IPS-NIHi7 (cell line): ENCODE data around the gene MST1.

Experiments used
- DNase-seq: peaks from one replicate; pipeline ENCODE4 v3.0.0; 2012; ENCODE audit warnings: mixed read lengths; ENCODE audit errors: extremely low spot score

The MST1 gene

DNA sequence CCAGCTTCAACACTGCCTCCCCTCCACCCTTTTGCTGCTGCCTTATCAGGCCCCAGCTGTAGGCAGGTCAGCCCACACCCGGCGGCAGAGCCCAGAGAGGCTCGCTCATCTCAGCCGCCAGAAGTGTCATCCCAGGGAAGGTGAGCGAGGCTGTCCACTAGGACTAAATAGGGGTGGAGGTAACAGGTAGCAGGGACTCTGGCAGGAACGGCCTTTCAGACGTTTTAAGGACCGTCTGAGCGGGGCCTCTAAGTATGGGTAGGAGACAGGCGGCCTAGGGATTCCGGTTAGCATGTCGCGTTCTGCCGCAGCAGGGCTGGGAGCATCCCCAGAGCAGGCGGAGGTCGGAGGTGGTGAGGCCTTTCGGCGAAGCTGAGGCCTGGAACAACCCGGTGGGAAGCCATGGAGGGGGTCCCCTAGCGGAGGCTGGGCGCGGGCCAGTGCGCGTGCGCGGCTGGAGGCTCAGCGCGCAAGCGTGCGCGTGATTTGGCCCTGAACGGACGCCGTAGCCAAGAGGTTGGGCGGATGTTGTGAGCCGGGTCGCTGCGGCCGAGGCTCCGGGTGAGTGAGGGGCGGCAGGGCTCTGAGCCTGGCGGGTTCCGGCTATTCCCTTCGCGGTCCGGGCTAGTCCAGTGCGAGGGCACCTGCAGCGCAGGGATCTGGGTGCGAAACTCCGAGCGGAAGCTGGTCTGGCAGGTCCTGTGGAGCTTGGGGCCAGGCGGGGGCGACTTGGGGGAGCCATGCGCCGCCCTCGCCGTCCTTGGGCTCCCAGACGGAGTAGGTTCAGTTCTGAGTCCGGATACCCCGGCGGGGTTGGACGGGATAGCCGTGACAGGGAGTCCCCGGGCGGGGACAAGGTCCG lies at the start of gene MST1, which contains the start of gene RNF123:
MST1 (minus strand) TSS at position 429 of the 862 bp plus-strand sequence. CDS start 783 bp downstream, outside the sequence.
RNF123 (plus strand) TSS at position 512 of the 862 bp plus-strand sequence. CDS start 1,609 bp downstream, outside the sequence.
- DNase-seq: peak; percentile 93

DNA sequence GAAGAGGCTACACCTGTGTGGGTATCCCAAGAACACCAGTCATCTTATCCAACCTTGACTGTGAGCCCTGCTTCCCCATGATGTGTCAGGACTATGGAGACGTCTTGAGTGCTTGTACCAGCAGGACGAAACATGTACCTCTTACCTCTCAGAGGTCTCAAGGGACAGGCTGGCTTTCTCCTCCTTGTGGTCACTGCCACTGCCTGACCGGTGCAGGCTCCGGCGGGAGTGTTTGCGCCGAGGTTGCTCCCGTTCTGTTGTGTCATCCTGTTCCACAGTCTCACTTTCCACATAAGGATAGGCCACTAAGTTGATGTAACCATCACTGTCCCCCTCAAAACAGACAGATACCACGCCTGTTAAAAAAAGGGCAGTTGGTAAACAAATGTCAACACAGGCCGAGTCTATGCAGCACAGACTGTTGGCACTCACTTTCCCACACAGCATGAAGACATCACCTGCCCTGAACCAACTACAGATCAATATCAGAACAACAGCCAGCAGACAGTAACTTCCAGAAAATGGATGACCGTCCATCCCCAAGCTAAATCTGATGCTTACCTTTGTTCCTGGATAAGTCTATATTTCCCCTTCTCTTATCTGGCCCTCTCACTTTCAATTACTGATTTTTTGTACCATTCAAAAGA lies 48.9 kb upstream of the MST1 start:
- no peak for DNase-seq

DNA sequence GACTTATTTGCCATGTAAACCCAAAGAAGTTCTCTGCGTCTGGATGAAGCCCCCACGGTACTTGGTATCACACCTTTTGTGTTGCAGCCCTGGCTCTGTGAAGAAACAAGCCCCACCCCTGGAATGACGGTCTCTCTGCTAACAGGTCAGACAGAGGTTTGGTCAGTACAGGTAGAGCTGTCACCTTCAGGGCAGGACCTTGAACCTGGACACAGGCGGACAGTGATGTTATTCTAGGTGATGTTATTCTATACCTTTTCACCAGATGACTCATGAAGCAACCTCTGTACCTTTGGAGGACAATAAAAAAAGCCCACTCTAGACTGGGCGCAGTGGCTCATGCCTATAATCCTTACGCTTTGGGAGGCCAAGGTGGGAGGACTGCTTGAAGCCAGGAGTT lies 45.5 kb upstream of the MST1 start:
- no peak for DNase-seq

DNA sequence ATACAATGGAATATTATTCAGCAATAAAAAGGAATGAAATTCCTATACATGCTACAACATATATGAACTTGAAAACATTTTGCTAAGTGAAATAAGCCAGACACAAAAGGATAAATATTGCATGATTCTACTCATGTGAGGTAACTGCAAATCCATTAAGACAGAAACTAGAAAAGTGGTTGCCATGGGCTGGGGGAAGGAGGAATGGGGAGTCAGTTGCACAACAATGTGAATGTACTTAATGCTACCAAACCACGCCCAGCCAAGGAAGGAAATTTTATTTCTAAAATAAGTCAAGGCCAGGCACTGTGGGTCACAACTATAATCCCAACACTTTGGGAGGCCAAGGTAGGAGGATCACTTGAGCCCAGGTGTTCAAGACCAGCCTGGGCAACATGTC lies 44.3 kb upstream of the MST1 start:
- DNase-seq: no peak

DNA sequence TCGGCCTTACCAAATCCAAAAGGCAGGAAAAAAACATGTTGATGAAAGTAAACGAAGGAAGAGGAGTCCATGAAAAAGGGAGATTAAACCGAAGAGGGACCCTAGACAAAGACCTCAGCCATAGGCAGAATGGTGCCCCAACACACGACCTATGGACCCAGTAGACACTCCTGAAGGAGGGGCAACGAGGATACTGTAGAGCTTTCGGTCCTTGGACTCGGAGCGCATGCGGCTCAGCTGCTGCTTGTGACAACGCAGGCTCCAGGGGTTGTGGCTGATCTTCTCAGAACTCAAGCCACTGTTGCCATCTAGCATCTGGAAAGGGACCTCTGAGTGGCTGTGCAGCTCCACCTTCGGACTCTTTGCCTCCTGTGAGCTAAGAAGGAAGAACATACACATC lies 43.3 kb upstream of the MST1 start:
- DNase-seq: no peak

DNA sequence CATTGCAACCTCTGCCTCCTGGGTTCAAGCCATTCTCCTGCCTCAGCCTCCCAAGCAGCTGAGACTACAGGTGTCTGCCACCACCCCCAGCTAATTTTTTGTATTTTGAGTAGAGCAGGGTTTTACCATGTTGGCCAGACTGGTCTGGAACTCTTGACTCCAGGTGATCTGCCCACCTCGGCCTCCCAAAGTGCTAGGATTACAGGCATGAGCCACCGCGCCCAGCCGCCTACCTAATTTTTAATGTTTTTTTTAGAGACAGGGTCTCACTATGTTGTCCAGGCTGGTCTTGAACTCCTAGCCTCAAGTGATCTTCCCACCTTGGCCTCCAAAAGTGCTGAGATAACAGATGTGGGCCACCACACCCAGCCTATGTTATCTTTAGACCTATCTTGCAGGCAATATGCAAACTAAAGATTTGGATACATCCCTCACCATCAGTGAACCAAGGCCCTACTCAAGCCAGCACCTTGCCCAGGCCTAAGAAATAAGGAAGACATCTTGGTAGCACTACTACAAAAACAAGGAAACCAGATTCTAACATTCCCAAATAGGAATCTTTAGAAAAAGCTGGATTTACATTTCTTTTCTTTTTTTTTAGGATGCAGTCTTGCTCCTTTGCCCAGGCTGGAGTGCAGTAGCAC lies 40.8 kb upstream of the MST1 start:
- DNase-seq: no peak

DNA sequence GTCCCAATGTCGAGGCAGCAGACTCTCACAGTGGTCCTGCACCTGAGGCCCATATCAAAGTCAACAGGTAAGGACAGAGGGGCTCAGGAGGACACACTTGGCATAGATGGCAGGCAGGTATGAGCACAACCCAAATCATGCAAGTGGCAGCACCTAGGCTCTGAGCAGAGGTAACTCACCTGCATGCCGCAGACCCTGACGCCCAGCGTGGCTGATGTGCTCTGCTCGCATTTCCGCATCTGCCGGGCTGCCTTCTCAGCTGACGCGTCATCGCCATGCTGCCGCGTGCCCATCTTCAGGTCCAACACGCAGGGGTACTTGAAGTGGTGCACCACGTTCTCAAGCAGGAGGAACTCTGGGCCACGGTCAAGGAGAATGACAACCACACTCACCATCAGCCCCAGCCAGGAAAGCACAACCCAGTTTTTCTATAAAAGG lies 38.7 kb upstream of the MST1 start:
- no peak for DNase-seq

DNA sequence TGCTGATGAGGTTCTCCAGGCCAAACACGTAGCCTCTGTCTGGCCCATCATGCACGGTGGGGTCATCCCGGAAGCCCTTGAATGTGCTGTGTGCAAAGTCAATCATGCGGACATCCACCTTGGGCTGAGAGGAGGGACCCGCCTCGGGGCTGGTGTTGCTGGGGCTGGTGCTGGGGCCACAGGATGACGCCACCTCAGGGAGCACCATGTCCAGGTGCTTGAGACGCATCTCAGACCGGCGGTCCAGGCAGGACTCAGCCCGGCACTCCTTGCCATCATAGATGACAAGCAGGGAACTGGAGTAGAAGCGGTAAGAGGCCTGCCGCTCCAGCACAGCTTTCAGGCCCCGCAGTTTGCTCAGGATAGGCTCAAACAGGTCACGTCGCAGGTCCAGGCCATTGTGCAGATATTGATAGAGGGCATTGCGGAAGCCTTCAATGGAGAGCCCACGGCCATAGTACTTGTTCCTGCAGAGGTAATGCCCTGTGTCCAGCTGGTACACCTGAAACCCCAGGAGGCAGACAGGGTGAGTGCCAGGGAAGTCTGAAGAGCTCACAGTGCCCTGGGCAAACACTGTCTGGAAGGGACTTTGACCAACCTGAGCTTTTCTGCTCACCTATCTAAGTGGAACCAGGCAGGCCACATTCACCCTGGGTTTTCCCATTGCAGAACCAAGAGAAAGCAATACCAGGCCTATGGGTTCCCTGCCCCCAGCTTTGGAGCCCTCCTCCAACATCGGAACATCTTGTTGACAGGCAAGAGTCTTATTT lies 38.1 kb upstream of the MST1 start:
- DNase-seq: no peak

DNA sequence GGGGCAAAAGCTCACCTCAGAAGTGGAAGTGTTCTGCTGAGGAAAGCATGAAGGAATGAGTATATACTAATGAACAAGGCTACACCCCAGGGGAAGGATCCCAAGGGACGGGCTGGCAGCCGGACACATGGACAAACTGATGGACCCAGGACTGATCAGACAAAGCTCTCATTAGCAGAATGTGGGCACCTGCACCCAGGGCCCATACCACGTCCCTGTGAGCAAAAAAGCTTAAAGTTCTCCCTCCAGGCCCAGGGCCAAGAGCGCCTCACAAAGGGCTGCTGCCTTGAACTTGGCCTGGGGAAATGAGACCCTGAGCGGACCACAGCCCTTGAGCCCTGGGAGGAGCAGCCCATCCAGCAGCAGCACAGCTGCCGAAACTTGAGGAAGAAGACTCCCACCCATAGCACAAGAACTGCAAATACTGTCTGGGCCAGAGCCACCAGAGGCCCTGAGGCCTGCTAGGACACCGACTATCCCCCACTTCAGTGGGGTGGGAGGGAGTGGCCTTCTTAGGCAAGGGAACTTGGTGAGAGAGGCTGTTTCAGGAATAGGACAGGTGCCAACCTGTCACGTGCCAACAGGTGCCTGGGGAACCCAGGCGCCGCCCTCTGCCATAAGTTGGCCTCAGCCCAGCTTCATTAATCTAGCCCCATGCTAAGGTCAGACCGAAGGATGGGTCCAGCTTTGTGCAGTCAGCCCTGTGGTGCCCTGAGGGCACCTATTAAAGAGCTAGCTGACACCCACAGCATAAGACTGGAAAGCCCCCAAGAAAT lies 36.8 kb upstream of the MST1 start:
- no peak for DNase-seq

DNA sequence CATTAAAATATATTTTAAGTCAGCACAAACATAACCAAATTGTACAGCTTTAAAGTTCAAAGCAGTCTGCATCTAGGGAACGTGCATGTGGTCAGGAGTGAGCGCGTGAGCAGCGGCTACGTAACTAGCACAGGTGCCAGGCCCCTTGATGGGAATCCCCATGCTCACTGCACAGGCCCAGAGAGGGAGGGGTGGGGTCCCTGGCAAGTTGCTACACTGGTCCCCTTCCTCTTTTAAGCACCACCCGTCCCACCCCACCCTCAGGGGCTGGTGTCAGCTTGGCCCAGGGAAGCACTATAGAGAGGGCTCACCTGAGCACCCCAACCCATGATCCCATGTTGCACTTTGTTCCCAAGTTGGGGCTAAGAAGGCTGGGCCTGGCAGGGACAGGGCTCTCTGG lies 35.3 kb upstream of the MST1 start:
- no peak for DNase-seq

DNA sequence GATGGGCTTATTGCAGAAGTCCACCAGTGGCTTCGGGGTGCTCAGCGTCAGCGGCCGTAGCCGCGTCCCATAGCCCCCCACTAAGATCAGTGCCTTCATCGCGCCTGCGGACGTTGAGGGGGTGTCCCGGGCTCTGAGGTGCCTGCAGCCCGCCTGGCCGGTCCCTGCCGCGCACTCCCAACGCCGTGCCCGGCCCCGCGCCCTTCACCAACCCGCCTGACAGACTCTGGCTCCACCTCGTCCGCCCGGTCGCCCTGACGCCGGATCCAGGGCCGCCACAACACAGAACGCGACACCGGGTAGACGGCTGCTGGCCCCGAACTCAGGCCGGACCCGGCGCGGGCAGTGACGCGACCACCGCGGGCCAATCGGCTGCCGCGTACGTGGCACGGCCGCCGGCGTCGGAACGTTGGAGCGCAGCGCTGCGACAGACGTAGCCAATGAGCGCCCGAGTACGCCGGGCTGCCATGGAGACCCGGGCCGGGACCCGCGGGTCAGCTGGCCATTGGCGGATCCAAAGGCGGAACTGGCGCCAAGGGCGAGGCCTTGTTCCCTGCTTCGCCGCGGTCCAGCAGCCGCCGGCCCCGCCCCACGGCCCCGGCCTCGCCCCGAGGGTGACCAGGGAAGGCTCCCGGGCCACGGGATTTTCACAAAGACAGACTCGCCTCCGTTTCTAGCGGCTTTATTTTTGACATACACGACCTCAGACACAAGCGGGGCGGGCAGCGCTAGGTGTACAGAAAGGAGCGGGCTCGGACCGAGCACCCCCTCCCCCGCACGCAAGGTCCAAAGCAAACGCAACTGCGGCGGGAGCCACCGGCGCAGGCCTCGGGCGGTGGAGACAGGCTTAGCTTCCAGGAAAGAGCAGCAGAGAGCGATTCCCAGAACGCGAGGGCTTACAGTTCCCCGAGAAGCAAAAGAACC lies 34.6 kb upstream of the MST1 start, which contains the start of gene GMPPB:
GMPPB (minus strand) TSS at position 324 of the 924 bp plus-strand sequence; CDS start at position 99, 225 bp downstream.
- DNase-seq: peak; percentile 100

DNA sequence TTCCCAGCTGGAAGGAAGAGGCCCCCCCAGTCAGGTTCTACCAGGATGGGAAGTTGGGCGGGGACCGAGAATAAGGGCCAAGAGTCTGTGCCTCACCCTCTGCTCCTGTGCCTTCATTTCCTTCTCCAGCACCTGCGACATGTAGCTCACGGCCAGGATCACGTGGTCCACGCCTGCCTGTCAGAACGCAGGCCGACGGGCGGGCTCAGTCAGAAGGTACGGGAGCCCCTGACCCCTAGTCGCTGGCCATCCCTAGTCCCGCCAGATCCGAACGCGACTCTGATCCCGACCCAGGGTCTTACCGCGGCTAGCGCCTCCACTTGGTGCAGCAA lies 34.0 kb upstream of the MST1 start:
- DNase-seq: peak; percentile 42

DNA sequence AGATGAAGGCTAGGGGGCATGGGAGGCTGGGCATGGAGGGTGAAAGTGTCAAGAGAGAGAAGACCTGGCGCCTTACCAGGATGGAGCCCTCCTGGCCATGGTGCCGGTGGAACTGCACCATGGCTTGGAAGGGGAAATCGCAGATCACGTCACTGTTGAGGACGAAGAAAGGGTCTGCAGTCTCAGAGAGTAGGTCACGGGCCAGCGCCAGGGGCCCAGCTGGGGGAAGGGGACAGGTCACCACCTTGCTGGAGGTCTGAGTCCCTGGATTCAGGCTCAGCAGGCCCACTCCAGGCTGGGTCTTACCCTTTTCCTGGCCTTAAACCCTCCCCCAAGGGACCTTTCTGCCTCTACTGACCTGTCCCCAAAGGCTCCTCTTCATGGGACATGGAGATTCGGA lies 33.6 kb upstream of the MST1 start:
- DNase-seq: no peak

DNA sequence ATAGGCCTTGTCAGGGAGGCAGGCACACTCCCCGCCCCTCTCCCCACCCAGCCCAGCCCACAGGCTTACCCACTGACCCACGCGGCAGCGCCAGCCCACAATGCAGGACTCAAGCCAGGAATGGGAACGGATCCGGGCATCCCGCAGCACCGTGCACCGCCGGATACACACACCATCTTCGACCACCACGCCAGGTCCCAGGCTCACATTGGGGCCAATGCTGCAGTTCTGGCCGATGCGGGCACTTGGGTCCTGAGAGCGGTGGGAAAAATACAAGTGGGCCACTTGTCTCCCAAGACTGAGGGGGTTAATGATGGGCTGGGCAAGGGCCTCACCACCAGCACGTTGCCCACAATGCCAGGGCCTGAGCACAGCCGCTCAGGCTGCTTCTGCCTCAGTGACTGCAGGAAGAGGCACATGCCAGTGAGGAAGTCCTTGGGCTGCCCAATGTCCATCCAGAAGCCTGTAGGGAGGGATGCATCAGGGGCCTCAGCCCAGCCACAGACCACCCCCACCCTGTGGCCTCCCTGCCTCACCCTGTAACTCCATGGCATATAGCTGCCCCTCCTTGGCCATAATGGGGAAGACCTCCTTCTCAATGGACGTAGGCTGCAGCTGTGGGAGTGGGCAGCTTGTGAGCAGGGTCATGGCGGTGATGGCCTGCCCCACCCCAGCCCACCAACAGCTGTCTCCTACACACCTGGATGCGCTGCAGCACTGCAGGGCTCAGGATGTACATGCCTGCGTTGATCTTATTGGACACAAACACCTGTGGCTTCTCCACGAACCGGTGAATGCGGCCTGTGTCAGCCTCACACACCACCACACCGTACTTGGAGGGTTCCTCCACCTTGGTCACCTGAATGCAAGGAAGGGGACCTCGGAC lies 32.9 kb upstream of the MST1 start:
- DNase-seq: no peak

DNA sequence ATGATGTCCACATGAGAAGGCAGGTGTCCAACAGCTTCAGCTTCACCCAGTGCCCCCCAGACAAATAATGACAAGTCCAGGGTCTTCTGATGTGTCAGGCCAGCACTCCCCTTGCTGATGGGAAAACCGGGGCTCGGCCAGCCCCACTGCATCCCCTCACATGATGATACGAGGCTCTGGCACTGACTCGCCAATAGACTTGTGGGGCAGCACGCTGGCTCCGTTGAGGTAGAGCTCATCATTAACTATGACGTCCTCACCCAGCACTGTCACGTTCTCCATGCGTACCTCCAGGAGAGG lies 32.3 kb upstream of the MST1 start:
- no peak for DNase-seq

DNA sequence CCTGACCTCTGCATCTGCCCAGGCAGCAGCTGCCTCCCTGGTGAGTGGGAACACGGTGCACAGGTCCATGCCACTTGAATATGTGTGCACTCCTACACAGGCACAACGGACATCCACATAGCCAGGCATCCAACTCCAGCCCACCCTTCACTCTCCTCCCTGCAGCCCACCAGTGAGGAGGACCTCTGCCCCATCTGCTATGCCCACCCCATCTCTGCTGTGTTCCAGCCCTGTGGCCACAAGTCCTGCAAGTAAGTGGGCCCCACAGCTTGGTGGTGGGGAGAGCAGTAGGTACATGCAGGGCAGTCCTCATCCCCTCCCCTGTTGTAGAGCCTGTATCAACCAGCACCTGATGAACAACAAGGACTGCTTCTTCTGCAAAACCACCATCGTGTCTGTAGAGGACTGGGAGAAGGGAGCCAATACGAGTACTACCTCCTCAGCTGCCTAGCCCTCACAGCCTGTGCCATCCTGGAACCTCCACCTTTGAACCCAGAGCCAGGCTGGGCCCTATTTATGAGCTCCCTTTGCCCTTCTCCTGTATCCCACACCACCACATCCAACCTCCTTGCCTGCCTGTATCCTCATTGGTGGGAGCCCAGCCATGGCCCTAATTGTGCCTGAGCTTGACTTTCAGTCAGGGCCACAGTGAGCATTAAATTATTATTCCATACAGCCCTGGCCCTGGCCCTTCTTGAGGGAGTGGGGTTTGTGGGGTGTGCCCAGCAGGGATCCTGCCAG lies 31.8 kb upstream of the MST1 start:
- DNase-seq: no peak

DNA sequence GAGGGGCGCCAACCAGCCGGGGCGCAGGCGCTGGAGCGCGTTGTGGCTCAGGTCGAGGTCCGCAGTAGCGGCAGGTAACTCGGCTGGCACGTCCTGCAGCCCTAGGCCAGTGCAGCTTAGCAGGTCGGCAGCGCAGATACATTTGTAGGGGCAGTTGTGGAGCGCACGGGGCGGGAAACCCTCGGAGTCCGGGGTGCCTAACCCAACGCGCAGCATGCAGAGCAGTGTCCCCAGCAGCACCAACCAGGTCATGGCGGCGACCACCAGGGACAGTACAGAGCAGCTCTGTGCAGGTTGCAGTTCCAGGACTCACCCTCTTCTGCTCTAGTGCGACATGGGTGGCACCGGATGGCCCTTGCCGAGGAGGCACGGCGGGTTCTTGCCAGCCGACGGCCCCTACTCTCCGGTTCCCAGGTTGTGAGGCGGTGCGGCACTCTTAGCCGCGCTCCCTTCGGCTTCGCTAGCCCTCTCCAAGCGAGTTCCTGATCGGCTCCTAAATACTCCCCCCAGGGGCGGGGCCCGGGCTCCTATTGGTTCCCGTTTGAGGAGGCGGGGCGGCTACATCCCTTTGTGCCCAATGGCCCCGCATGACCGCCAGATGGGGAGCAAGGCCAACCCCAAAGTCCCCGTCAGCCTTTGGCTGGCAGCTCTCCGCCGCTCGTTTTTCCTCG lies 30.1 kb upstream of the MST1 start, which contains the start of gene AMIGO3:
AMIGO3 (minus strand) TSS at position 471 of the 671 bp plus-strand sequence; CDS start at position 252, 219 bp downstream.
- DNase-seq: peak; percentile 98

DNA sequence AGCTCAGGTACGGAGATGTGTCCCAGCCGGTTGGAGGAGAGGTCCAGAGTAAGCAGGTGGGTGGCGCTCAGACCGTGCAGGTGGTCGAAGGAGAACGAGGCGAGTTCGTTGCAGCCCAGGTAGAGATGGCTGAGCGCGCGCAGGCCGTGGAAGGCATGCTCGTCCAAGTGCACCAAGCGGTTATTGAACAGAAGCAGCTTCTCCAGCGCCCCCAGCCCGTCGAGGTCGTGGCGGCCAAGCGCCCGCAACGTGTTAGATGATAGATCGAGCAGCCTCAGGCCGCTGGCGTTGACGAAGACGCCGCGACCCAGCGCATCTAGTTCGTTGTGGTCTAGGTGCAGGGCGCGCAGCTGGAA lies 29.6 kb upstream of the MST1 start:
- no peak for DNase-seq
